GM18520 (cell line): ENCODE data around the gene NOP9.
A peak's percentile ranks its signal among the peaks of the same experiment; 100 is the strongest.

Experiments used
- ATAC-seq: cut with Tn5 transposase; IDR thresholded peaks from one replicate; pipeline ENCODE4 v1.9.1; 2021; ENCODE audit not compliant: unreplicated experiment

The NOP9 gene

DNA sequence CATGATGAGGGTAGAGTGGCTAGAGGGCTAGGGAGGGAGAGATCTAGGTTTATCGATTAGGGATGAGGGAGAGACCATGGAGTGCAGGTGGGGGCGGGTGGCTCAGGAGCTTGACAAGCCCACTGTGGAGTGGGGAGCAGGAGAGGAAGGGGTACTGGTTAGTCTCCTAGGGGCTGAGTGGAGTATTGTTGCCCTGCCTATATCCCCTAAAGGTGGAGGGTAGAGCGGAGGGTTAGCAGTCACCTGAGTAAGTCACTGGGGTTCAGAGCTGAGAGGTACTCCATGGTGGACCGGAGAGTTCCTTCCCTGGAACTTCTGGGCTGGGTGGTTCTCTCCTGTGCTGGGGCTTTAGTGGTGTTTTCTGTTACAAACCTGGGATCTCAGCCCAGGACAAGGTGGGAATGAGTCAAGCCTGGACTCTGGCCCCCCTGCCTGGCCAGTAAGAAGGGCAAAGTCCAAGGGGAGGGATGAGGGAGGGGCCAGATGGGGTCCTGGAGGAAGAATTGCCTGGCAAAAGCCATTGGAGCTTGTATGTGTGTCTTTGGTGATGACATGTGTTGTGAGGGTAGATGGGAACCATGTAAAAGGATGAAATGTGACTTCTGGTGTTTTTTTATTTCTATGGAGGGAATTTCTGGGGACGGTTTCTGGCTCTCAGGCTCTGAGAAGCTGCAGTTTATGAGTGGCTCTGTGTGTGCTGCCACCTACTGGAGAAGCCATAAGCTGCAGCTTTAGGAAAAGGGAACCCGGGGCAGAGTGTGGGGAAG, 8.1 kb downstream of the NOP9 start, which contains the start of gene CIDEB:
TSS of gene CIDEB (minus strand) at position 403 of the 767 bp plus-strand sequence. CDS start at position 284, 119 bp downstream.
- no peak for ATAC-seq

DNA sequence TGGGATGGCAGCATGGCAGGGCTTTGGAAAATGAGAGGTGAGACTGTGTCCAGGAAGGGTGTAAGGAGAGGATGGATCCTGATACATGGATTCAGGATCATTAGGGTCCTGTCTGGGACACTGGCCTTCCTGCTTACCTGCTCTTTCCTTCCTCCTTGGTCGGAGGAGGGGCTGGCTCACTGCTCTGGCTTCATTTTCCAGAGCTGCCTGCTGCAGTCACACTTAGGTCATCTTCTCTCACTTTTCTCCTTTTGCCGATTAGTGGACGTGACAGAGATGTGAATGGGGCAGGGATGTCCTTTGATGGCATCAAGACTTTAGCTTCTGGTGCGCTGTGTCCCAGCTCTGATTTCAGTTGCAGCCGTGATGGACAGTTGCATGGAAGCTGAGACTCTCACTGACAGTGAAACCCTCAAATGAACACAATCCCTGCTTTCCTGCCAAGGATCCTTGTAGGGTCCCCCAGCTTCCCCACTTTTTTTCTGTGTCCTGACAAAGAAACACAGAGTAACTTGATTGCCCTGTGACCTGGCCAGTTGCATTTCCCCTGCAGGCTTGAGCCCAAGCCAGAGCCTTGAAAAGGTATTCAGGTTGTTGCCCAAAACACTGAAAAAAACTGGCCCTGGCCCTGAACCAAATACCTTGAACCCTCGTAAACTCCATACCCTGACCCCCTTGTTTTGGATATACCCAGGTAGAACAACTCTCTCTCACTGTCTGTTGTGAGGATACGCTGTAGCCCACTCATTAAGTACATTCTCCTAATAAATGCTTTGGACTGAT, 8.9 kb downstream of the NOP9 start:
- no peak for ATAC-seq

DNA sequence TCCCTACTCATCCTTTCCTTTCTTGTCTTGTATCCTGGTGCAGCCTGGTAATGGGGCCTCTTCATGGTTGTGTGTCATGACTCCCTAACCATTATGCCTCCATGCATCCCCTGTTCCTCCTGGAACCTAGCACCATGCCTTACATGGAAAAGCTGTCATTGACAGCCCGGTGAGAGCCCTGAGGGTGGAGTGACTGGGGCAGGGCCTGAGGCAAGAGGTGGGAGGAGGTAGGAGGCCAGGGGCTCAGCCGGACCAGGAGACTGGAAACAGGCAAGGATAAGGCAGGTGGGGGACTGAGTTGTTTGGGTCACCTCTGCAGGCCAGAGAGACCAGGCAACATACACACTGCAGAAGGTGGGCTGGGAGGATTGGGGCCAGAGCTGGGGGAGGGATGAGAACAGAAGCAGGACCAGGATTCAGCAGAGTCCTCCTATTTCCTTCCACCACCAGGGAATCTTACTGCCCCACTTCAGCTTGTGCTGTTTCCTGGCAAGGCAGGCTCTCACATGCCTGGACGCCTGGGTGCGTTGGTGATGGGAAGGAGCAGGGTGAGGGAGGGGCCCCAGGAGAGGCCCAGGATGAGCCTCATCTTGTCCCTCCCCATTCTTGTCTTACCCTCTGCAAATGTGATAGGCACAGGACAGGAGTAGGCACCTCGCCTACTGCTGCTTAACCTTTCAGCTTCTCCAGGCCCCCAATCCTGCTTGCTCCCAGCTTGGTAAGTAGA, 10.1 kb downstream of the NOP9 start, which contains the start of gene LTB4R2:
TSS of gene LTB4R2 (plus strand) at position 603 of the 727 bp plus-strand sequence. CDS start 525 bp downstream, outside the sequence.
- ATAC-seq: no peak

DNA sequence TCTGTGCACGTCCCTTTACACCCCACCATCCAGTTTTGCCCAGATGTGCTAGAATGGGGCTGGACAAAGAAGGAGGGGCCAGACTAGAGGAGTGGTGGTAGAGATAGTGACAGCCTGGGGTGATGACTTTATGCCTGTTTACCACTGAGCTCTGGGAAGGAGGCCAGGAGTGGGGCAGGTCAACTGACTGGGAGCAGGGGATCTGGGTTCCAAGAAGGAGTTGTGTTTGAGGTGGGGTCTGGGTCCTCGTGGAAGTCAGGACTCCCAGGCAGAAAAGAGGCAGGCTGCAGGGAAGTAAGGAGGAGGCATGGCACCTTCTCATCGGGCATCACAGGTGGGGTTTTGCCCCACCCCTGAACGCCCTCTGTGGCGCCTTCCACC, 10.6 kb downstream of the NOP9 start:
- no peak for ATAC-seq

DNA sequence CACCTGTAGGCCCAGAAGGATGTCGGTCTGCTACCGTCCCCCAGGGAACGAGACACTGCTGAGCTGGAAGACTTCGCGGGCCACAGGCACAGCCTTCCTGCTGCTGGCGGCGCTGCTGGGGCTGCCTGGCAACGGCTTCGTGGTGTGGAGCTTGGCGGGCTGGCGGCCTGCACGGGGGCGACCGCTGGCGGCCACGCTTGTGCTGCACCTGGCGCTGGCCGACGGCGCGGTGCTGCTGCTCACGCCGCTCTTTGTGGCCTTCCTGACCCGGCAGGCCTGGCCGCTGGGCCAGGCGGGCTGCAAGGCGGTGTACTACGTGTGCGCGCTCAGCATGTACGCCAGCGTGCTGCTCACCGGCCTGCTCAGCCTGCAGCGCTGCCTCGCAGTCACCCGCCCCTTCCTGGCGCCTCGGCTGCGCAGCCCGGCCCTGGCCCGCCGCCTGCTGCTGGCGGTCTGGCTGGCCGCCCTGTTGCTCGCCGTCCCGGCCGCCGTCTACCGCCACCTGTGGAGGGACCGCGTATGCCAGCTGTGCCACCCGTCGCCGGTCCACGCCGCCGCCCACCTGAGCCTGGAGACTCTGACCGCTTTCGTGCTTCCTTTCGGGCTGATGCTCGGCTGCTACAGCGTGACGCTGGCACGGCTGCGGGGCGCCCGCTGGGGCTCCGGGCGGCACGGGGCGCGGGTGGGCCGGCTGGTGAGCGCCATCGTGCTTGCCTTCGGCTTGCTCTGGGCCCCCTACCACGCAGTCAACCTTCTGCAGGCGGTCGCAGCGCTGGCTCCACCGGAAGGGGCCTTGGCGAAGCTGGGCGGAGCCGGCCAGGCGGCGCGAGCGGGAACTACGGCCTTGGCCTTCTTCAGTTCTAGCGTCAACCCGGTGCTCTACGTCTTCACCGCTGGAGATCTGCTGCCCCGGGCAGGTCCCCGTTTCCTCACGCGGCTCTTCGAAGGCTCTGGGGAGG, 11.3 kb downstream of the NOP9 start, which contains the start of gene LTB4R:
TSS of gene LTB4R (plus strand) at position 857 of the 959 bp plus-strand sequence. CDS start 4,150 bp downstream, outside the sequence.
- peak; percentile 62 for ATAC-seq

DNA sequence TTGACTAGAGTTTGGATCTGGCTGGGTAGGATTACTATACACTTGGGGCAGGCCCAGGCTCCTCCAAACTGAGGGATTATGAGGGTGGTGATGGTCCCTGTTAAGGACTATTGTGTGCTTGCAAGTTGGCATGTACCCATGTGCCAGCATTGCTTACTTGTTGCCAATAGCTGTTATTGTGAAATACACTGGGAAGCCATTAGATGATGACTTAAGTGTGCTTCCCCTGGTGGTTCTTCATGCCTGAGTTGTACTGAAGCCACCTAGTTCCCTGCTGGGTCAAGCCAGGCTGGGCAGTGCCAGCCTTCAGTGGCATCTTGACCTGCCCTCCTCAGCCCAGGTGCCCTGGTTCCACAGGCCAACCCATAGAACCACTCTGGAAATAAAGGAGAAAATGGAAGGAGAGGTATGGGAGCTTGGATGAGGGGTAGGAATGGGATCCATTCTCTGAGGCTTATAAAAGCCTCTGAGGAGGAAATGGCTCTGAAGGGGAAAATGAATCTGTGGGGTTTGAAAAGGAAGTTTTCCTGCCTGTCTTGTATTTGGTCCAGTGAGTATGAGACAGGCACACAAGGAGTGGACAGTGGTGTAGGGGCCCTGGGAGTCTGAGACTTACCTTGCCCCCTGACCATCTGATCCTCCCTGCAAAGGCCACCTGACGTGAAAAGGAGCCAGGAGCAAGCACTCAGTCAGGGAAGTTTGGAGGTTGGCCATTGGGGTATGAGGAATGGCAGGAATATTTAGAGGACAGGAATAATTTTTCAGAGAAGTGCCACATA, 12.4 kb downstream of the NOP9 start:
- ATAC-seq: no peak

DNA sequence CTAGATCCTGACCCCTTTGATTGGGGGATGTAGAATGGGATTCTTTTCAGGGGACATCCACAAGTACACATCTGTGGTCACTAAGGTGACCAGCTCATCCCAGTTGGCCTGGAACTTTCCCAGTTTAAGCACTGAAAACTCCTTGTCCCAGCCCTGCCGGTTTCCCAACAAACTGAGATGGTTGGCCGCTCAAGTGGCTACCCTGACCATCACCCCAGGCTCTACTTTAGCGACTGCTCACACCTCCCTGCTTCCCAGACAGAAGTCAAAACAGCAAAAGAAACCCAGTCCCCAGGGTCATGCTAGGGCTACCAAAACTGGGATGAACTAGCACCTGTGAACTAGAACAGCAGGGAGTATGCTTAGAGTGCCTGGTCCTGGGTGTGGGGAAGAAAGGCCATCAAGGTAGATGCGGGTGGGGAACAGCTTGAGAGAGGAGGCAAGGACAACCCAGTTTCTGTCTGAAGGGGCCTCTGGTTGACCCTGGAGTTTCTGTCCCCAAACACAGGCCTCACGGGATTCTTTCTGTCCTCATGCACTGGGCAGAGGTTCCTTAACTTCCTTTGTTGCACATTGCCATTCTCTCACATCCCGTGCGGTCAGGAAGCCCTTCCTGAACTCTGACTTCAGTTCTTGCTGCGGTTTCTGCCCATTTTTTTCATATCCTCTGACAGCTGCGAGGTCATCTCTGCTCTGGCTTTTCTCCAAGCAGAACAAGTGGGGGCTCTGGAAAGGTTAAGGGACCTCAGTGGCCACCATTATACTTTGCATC, 13.3 kb downstream of the NOP9 start:
- no peak for ATAC-seq

DNA sequence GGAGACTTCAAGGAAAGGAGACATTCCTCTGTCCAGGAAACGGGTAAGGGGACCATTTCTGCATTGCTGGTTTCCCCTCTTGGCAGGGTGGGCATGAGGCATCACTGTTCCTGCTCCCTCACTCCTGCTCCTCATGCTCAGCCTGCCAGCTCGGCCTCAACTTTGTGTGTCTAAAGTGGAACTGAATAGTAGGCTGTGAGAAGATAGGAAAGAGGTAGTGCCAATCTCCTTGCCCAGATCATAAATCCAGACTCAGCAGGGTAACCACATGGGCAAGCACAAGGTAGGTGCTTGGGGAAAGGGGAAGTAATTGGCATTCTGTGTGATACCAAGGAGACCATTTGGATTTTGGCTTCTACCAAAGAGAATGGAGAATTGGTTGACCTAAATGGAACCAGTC, 14.3 kb downstream of the NOP9 start:
- no peak for ATAC-seq

DNA sequence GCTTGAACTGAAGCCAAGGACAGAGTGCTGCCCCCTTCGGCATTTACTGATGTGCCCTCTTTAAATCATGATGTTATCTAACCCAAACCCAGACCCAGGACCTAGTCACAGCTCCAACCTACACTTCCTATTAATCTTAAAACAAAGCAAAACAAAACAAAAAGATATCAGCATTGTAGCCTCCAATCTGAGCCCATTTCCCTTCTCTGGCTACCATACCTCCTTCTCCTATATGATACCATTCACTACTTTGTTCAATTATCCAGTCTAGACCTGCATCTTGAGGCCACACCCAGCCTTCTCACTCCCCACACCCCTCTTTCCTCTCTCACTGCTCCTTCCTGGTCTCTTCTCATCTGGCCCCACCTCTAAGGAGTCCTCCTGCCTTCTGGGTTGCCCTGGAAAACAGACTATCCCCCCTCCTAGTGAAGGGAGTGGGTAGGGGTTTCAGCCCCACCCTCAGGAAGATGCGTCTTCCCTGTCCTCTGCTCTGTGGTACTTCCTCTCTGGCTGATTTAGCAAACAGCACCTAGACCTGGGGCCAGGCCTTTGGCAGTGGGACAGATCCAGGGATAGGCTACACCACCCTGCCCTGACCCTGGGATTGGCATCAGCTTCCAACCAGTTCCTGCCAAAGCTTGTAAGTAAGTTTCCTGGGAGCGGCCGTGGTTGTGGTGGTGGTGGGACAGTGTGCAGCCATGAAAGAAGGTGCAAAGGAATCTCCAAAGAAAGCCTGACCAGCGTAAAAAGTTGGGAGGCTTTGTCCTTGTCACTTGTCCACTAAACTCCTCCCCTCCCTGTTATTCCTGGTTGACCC, 14.9 kb downstream of the NOP9 start:
- no peak for ATAC-seq

DNA sequence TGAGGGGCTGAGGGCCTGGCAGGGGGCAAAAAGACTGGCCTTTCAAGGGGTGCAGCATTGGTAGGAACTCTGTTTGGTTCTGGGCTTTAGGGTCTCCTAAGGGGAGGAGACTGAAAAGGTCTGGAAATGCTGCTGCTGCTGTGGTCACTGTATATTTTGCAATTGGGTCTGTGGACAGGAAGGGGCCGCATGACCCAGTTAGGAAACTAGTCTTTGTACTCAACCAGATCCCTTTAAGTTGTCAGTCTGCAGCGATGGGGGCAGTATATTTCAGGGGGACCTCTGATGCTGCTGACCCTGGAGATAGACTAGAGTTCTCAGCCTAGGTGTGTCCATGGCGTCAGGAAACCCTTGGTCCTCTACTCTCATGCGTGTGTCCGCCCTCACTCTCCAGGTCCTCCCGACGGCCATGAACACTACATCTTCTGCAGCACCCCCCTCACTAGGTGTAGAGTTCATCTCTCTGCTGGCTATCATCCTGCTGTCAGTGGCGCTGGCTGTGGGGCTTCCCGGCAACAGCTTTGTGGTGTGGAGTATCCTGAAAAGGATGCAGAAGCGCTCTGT, 15.7 kb downstream of the NOP9 start:
- no peak for ATAC-seq

DNA sequence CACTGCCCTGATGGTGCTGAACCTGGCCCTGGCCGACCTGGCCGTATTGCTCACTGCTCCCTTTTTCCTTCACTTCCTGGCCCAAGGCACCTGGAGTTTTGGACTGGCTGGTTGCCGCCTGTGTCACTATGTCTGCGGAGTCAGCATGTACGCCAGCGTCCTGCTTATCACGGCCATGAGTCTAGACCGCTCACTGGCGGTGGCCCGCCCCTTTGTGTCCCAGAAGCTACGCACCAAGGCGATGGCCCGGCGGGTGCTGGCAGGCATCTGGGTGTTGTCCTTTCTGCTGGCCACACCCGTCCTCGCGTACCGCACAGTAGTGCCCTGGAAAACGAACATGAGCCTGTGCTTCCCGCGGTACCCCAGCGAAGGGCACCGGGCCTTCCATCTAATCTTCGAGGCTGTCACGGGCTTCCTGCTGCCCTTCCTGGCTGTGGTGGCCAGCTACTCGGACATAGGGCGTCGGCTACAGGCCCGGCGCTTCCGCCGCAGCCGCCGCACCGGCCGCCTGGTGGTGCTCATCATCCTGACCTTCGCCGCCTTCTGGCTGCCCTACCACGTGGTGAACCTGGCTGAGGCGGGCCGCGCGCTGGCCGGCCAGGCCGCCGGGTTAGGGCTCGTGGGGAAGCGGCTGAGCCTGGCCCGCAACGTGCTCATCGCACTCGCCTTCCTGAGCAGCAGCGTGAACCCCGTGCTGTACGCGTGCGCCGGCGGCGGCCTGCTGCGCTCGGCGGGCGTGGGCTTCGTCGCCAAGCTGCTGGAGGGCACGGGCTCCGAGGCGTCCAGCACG, 16.4 kb downstream of the NOP9 start:
- no peak for ATAC-seq

DNA sequence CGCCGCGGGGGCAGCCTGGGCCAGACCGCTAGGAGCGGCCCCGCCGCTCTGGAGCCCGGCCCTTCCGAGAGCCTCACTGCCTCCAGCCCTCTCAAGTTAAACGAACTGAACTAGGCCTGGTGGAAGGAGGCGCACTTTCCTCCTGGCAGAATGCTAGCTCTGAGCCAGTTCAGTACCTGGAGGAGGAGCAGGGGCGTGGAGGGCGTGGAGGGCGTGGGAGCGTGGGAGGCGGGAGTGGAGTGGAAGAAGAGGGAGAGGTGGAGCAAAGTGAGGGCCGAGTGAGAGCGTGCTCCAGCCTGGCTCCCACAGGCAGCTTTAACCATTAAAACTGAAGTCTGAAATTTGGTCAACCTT, 16.9 kb downstream of the NOP9 start:
- no peak for ATAC-seq

DNA sequence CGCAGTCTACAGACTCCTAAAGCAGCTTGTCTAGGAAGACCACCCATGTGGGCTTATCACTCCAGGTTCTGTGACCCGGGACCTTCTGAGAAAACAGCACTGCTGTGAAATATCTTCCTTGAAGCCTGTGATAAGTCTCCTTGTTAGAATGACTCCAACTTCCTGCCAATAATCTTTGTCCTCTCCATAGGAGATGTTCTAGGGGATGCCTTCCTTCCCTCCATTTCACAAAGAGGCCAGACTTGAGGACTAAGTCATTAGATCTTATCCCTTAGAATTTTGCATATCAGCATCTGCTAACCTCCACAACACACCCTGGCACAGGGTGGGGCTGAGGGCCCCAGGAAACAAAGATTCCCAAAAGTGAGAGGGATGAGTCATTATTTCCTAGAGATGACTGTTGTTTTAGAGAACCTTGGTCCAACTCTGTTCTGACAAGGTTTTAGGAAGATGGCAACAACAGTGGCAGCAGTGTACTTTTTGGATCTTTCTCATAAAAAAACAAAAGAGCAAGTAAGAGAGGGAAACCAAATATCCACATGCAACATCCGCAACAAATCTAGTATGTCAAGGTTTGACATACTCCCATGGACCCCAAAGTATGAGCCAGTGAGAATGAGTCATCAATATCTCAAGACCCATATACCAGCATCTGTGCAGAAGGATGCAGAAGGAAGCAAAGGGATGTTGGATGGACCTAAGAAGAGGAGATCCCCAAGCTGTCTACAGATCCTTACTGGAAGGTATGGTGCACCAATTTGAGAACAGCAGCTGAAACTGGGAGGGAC, 17.7 kb downstream of the NOP9 start:
- no peak for ATAC-seq

DNA sequence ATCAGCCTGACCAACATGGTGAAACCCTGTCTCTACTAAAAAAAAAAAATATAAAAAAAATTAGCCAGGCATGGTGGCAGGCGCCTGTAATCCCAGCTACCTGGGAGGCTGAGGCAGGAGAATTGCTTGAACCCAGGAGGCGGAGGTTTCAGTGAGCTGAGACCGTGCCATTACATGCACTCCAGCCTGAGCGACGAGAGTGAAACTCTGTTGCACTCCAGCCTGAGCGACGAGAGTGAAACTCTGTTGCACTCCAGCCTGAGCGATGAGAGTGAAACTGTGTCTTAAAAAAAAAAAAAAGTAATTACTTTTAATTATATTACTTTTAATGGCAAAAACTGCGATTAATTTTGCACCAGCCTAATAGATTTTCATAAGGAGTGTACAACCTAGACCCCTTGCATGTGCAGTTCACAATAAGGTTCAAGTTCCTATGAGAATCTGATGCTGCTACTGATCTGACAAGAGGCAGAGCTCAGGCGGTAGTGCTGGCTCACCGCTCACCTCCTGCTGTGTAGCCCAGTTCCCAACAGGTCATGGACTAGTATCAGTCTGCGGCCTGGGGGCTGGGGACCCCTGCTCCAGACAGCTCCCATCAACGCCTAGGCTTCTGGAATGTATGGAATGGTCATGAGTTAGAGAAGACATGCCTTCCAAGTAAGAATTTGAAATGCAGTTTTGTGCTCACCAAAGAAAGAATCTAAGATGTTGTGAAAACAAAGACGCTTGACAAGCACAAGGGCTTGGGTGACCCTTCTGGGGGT, 21.7 kb downstream of the NOP9 start:
- no peak for ATAC-seq

DNA sequence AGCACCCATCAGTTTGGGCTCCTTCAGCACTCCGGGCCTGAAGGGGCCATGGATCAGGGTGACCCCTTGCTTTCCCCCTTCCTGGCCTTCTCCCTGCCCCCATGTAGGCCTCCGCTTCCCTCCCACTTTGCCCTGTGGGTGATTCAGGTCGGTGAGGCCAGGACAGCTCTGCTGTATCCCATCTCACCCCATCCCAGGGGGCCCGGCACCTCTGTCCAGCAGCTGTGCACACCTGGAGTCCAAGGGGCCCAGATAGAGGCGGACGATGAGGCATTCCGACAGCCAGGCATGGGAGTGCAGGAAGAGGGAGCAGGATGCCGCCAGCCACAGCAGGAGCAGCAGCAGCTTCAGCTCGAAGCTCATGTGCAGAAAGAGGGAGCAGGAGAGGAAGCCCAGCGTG, 23.0 kb downstream of the NOP9 start:
- ATAC-seq: no peak
